CD4-positive, alpha-beta T cell (primary cell): Measurements from ENCODE around the gene PLXNA2. TPM values are rescaled to one million over a fixed set of nuclear protein-coding genes. Genes with fewer than 3 reads are reported as not detected.

Experiments
- ATAC-seq: fragments of 200-7000 bp; cut with Tn5 transposase; one replicate; pipeline ENCODE4 v1.10.0; 2022; ENCODE audit warnings: mild to moderate bottlenecking; ENCODE audit not compliant: poor library complexity
- CTCF ChIA-PET: fragments of 350-600 bp; sonication (Branson Sonifier 250); formaldehyde crosslinking; loops from one replicate; lab custom pipeline; 2021; ENCODE audit warnings: antibody characterized with exemption, inconsistent platforms; lab: Charles Lee
- POLR2A ChIA-PET: fragments of 350-600 bp; sonication (Branson Sonifier 250); formaldehyde crosslinking; loops from one replicate; lab custom pipeline; 2021; ENCODE audit warnings: antibody characterized with exemption, inconsistent platforms; lab: Charles Lee
- DNase-seq, 14 experiments: peaks; one replicate each; pipeline ENCODE4 v3.0.0-alpha.2; 2013 to 2020; ENCODE audit warnings: mixed read lengths in 2 of 14
- H3K27ac ChIP-seq, 2 donors: one replicate each; pipeline versions ENCODE4 v1.5.1 to v1.7.0; 2013; ENCODE audit warnings: low read length in 2 of 2, low read depth in 1 of 2, mild to moderate bottlenecking in 1 of 2
- H3K27me3 ChIP-seq, 2 experiments: 1 replicate in 1 of 2; 2 replicates in 1 of 2; pipeline versions ENCODE4 v1.6.1 to v1.7.0; 2013; ENCODE audit warnings: low read length in 2 of 2, control low read depth in 1 of 2, mild to moderate bottlenecking in 1 of 2, moderate library complexity in 1 of 2; ENCODE audit not compliant: insufficient read depth in 2 of 2, control insufficient read depth in 1 of 2
- H3K36me3 ChIP-seq: one replicate; pipeline ENCODE4 v1.6.1; 2013; ENCODE audit warnings: low read length, control low read depth; ENCODE audit not compliant: insufficient read depth
- H3K4me1 ChIP-seq: one replicate; pipeline ENCODE4 v1.6.1; 2013; ENCODE audit warnings: low read length, control low read depth; ENCODE audit not compliant: insufficient read depth
- H3K4me3 ChIP-seq: one replicate; pipeline ENCODE4 v1.5.1; 2013; ENCODE audit warnings: mild to moderate bottlenecking, low read length, moderate library complexity
- H3K9me3 ChIP-seq, 2 experiments: 1 replicate in 1 of 2; 2 replicates in 1 of 2; pipeline versions ENCODE4 v1.6.1 to v1.7.0; 2013; ENCODE audit warnings: low read length in 2 of 2, mild to moderate bottlenecking in 2 of 2, control low read depth in 1 of 2, moderate library complexity in 1 of 2; ENCODE audit not compliant: control insufficient read depth in 1 of 2, insufficient read depth in 1 of 2
- H3K27ac Mint-ChIP-seq: one replicate; pipeline ENCODE4 v1.8.0; 2020; ENCODE audit warnings: mixed read lengths
- H3K27me3 Mint-ChIP-seq: one replicate; pipeline ENCODE4 v1.8.0; 2021; ENCODE audit warnings: mixed read lengths
- H3K36me3 Mint-ChIP-seq: one replicate; pipeline ENCODE4 v1.8.0; 2021; ENCODE audit warnings: low read depth, mixed read lengths
- H3K4me1 Mint-ChIP-seq: one replicate; pipeline ENCODE4 v1.8.0; 2021; ENCODE audit warnings: low read depth, mixed read lengths
- H3K4me3 Mint-ChIP-seq: one replicate; pipeline ENCODE4 v1.8.0; 2020; ENCODE audit warnings: mild to moderate bottlenecking, mixed read lengths
- H3K9me3 Mint-ChIP-seq: one replicate; pipeline ENCODE4 v1.8.0; 2020; ENCODE audit warnings: mixed read lengths
- CTCF ChIP-seq: fragments of 200-600 bp; IDR thresholded peaks from one replicate; pipeline ENCODE4 v1.8.0; 2022; ENCODE audit warnings: antibody characterized with exemption, mild to moderate bottlenecking
- intact Hi-C, 2 experiments: fragments of 100-400 bp; cut with DNase I in 1 of 2; cut with micrococcal nuclease in 1 of 2; formaldehyde crosslinking; loops; one replicate each; pipeline versions ENCODE4 v1.15.1 to v1.9.0; 2023 to 2025; cut with DNase I, micrococcal nuclease
- total RNA-seq, 174 experiments: library from RNA in 2 of 174; stranded (reverse) in 2 of 174; gene quantifications; one replicate each; pipeline ENCODE4 v1.2.3 and lab custom pipeline; 2021 to 2026

Gene PLXNA2
- total RNA-seq, 2 experiments from 2014 or later = 0.75 to 0.77 TPM

- Mint-ChIP-seq H3K27ac (no peak overlapping the region), H3K36me3 (no peaks in the 10 kb centered on the region), H3K27me3 (peaks cover 17% of the 10 kb centered on the region), H3K4me1 (peaks cover 7% of the 10 kb centered on the region), H3K9me3 (no peaks in the 10 kb centered on the region), H3K4me3 (no peak overlapping the region)
- no peaks in the 10 kb centered on the region for H3K27me3 ChIP-seq
- H3K9me3 ChIP-seq = no peaks in the 10 kb centered on the region
- H3K27ac ChIP-seq = no peak overlapping the region
- TF ChIP-seq CTCF = no peak
- ChIA-PET CTCF (no interaction called here), POLR2A (no interaction called here)
- DNase-seq (no peak), ATAC-seq (no peak)
- H3K36me3 ChIP-seq = no peaks in the 10 kb centered on the region
- intact Hi-C loops = no loop called here
- H3K4me1 ChIP-seq = no peaks in the 10 kb centered on the region
- H3K4me3 ChIP-seq = no peak overlapping the region
Measured at GRCh38 chr1:208185801-208186231, 58.4 kb downstream of the PLXNA2 start.

DNA sequence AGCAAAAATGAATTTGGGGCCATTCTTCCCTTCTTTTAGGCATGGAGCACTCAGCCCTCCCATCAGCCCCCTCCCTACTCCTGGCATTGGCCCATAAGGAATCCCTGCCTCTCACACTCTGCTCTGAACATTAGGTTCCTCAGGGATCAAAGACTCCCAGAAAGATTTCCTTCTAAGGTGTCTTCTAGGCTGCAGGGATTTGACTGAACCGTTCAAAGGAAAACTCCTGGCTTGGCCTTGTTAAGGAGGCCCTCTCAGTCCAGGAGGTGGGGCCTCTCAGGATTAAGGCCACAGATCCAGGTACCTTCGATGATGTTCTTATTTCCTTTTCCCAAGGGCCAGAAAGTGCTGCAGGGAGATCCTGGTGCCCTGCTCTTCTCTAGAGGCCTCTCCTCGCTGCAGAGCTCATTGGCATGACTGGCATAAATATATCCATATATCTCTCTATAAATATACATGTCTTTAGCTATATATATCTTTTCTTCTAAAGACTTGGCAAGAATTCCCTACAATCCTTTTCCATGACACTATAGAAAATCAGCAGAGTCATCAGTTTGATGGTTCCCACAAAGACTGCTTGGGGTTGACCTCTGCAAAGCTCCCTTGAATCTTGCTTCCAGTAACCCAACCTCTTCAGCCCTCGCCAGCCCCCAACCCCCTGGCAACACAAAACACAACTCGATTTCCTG lies 59.1 kb downstream of the PLXNA2 start:
- no peaks in the 10 kb centered on the region for H3K36me3 Mint-ChIP-seq
- no peaks in the 10 kb centered on the region for H3K9me3 Mint-ChIP-seq

GRCh38 chr1:208183977-208184911 lies 59.9 kb downstream of the PLXNA2 start:
- DNase-seq (no peak), ATAC-seq (no peak)
- no peak overlapping the region for H3K4me3 Mint-ChIP-seq
- H3K36me3 Mint-ChIP-seq = no peaks in the 10 kb centered on the region
- H3K27me3 ChIP-seq = no peaks in the 10 kb centered on the region
- POLR2A ChIA-PET = no interaction called here
- H3K4me1 ChIP-seq = no peaks in the 10 kb centered on the region
- H3K27me3 Mint-ChIP-seq = peaks cover 17% of the 10 kb centered on the region
- no peaks in the 10 kb centered on the region for H3K36me3 ChIP-seq
- intact Hi-C loops = no loop called here
- no peak overlapping the region for H3K27ac Mint-ChIP-seq
- H3K9me3 ChIP-seq = no peaks in the 10 kb centered on the region
- no peaks in the 10 kb centered on the region for H3K9me3 Mint-ChIP-seq
- H3K4me1 Mint-ChIP-seq = peaks cover 4% of the 10 kb centered on the region
- H3K4me3 ChIP-seq = no peak overlapping the region
- H3K27ac ChIP-seq = no peak overlapping the region
- CTCF ChIA-PET = no interaction called here
- TF ChIP-seq CTCF = no peak

More for the DNA sequence above, 59.1 kb downstream of the PLXNA2 start:
- no peak for TF ChIP-seq CTCF
- Histone ChIP-seq H3K27me3 (no peaks in the 10 kb centered on the region), H3K27ac (no peak overlapping the region), H3K4me1 (no peaks in the 10 kb centered on the region), H3K36me3 (no peaks in the 10 kb centered on the region), H3K9me3 (no peaks in the 10 kb centered on the region), H3K4me3 (no peak overlapping the region)
- ChIA-PET CTCF (no interaction called here), POLR2A (no interaction called here)
- peaks cover 17% of the 10 kb centered on the region for H3K27me3 Mint-ChIP-seq
- intact Hi-C loops = no loop called here
- ATAC-seq (no peak), DNase-seq (no peak)
- no peak overlapping the region for H3K27ac Mint-ChIP-seq
- no peak overlapping the region for H3K4me3 Mint-ChIP-seq
- H3K4me1 Mint-ChIP-seq = peaks cover 7% of the 10 kb centered on the region
